Measurements from ENCODE around the gene MAB21L4. TPM values are rescaled to one million over a fixed set of nuclear protein-coding genes. Genes with fewer than 3 reads are reported as not detected.
"Not testable (repeated sequence)": the region's sequence is repeated elsewhere in the genome, so short reads cannot be mapped to it uniquely, and the experiment has no call there.

The MAB21L4 gene
- total RNA-seq, 1 donor from 2014 or later: not detected

DNA sequence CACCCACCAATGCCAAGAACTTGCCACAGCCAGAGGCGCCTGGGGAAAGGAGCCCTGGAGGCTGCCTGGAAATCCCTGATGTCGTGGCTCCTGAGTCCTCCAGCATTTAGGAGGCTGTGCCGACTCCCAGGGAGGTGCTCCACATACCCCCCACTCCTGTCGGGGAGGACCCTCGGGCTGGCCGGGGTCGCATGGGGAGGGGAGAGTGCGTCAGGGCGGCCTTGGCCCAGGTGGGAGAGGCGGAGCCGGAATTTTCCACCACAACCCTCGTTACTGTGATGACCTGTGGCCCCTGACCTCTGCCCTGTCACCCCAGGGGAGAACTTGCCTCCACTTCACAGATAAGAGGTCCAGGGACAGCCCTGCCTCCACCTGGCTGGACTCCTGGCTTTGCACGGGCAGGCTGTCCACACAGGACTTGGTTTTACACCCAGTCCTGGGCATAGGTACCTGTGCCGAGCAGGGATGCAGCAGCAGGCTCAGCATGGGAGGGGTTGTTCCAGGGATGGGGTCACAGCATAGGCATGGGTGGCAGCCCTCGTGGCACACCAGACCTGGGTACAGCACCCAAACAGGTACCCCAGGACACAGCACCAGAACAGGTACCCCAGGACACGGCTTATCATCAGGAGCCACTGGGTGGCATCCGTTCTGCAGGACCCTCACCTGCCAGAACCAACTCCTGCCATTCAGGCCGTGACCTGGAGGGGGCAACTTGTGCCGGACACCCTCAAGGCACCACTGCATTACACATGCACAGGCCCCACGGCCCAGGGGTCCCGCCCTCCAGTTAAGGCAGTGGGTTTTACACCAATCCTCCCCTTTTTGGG lies 39.6 kb downstream of the MAB21L4 start:
- intact Hi-C loops (cut with DNase I): no loop called here
- ATAC-seq (no peak), DNase-seq (ENCODE audit: low spot score) (no peak)

DNA sequence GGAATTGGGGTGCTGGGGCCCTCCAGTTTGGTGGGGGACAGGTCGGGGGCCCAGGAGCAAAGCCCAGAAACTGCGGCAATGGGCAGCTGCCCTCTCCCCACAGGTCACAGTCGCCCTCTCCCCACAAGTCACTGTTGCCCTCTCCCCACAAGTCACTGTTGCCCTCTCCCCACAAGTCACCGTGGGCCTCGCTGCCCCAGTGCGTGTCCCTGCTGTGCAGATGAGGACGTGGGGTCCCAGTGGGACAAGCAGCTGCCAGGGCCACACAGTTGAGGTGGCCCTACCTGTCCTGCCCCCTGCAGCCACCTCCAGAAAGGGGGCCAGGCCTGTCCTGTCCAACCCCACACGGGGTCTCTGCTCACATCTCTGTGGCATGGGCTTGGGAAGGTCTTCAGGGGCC lies 40.3 kb downstream of the MAB21L4 start:
- intact Hi-C loops (cut with DNase I): no loop called here
- no peak for ATAC-seq
- no peak for DNase-seq (ENCODE audit: low spot score)

GRCh38 chr2:240852671-240853314 lies 43.2 kb downstream of the MAB21L4 start:
- ATAC-seq (no peak), DNase-seq (ENCODE audit: low spot score) (no peak)
- intact Hi-C loops (cut with DNase I): no loop called here

- DNase-seq (ENCODE audit: low spot score) (peak; percentile 92), ATAC-seq (peak; percentile 95)
- intact Hi-C loops (cut with DNase I): loop anchor here (1.0 kb wide), 1 partner anchor 46 kb away; no protein-coding TSS in a partner anchor
These were observed 44.6 kb downstream of the MAB21L4 start for GRCh38 chr2:240851078-240851991.

DNA sequence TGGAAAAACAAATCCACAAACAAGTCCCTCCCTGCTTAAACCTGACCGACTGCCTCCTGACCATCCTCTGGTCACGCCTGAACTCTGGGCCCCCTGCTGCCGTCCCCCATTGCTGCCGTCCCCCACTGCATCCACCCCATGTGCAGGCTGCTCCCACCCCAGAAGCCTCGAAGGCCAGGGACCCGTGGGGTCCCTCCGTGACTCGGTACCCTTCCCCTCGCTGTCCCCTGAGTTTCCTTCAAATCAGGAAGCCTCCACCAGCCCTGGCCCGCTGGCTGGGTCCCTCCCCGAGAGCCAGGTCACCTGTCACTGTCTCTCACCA lies 45.2 kb downstream of the MAB21L4 start:
- intact Hi-C loops (cut with DNase I): loop anchor here (1.0 kb wide), 1 partner anchor 47 kb away; no protein-coding TSS in a partner anchor
- peak; percentile 4 for ATAC-seq

DNA sequence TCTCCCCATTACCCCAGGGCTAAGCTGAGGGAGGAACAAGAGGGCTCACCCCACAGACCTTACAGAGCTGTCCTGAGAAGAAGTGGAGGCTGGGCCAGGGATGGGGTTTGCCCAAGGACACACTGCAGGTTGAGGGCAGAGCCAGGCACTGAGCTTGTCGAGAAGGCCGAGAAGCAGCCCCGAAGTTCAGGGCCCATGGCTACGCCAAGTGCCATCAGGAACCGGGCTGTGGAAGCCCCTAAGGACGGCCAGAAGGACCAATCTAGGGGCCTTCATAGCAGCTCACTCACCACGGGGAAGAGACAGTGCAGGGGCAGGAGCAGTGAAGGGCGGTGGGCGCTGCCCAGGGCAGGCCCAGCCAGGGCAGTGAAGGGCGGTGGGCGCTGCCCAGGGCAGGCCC lies 45.9 kb downstream of the MAB21L4 start:
- ATAC-seq: no peak
- DNase-seq (ENCODE audit: low spot score): no peak
- intact Hi-C loops (cut with DNase I): no loop called here

More for the DNA sequence above, 45.2 kb downstream of the MAB21L4 start:
- DNase-seq (ENCODE audit: low spot score): no peak

DNA sequence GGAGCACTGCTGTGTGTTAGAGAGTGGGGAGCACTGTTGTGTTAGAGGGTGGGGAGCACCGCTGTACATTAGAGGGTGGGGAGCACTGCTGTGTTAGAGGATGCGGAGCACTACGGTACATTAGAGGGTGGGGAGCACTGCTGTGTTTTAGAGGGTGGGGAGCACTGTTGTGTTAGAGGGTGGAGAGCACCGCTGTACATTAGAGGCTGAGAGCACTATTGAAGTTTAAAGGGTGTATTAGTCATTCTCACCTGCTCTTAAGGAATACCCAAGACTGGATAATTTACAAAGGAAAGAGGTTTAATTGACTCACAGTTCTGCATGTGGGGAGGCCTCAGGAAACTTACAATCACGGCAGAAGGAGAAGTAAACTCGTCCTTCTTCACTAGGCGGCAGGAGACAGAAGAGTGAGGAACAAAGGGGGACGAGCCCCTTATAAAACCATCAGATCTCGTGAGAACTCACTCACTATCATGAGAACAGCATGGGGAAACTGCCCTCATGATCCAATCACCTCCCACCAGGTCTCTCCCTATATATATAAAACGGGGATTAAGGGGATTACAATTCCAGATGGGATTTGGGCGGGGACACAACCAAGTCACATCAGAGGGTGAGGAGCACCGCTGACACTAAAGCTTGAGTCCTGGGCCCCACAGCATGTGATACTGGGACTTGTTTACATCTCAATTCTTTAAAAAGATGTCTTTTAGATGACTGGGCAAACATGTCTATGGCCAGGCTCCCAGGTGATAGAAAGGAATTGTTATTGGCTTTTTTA lies 46.9 kb downstream of the MAB21L4 start:
- no peak for DNase-seq (ENCODE audit: low spot score)
- intact Hi-C loops (cut with DNase I): no loop called here
- ATAC-seq: no peak

- intact Hi-C loops (cut with DNase I): no loop called here
- no peak for ATAC-seq
- no peak for DNase-seq (ENCODE audit: low spot score)
These were observed 48.1 kb downstream of the MAB21L4 start for GRCh38 chr2:240847817-240848216.

GRCh38 chr2:240846873-240847595 lies 48.9 kb downstream of the MAB21L4 start:
- intact Hi-C loops (cut with DNase I): no loop called here

DNA sequence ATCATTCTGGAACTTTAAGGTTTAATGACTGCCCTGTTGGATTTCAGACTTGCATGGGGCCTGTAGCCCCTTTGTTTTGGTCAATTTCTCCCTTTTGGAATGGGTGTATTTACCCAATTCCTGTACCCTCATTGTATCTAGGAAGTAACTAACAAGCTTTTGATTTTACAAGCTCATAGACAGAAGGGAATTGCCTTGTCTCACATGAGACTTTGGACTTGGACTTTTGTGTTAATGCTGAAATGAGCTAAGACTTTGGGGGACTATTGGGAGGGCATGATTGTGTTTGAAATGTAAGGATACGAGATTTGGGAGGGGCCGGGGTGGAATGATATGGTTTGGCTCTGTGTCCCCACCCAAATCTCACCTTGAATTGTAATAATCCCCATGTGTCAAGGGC lies 49.6 kb downstream of the MAB21L4 start:
- intact Hi-C loops (cut with DNase I): not testable (repeated sequence)

More at GRCh38 chr2:240846873-240847595, 48.9 kb downstream of the MAB21L4 start:
- ATAC-seq (no peak), DNase-seq (ENCODE audit: low spot score) (no peak)

GRCh38 chr2:240840435-240841060 lies 55.4 kb downstream of the MAB21L4 start:
- intact Hi-C loops (cut with DNase I): no loop called here
- ATAC-seq: peak; percentile 80
- peak; percentile 68 for DNase-seq (ENCODE audit: low spot score)

More for the DNA sequence above, 49.6 kb downstream of the MAB21L4 start:
- not testable (repeated sequence) for DNase-seq (ENCODE audit: low spot score); ATAC-seq

GRCh38 chr2:240839152-240840143 lies 56.5 kb downstream of the MAB21L4 start:
- no peak for ATAC-seq
- intact Hi-C loops (cut with DNase I): no loop called here
- DNase-seq (ENCODE audit: low spot score): peak; percentile 57

DNA sequence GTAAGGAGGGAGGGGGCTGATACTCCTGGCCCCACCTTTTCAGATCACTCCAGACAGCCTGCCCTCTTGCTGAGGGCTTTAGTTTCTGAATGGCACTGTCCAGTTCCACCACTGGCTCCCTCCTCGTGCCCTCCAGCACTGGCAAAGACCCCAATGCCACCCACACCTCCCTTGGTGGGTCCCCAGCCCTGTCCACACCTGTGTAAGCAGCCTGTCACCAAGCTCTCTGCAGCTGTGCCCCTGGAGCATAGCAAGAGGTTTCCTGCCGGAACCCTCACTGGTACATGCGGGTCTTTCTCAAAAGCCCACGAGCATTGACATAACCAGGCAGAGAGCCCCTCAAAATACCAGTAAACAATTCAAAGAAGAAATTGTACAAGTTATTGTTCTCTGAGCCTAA lies 58.3 kb downstream of the MAB21L4 start:
- DNase-seq (ENCODE audit: low spot score) (no peak), ATAC-seq (no peak)
- intact Hi-C loops (cut with DNase I): no loop called here

GRCh38 chr2:240836781-240837467 lies 59.0 kb downstream of the MAB21L4 start:
- intact Hi-C loops (cut with DNase I): no loop called here
- ATAC-seq: no peak
- peak; percentile 62 for DNase-seq (ENCODE audit: low spot score)

Data from sciatic nerve (tissue), 2 donors.